NT2/D1 (cell line): ENCODE data around the gene KAZN.

Source experiments
- SUZ12 ChIP-seq: IDR thresholded peaks from 2 replicates; pipeline ENCODE4 v1.6.1; 2011; ENCODE audit not compliant: insufficient read length, insufficient read depth; ENCODE audit errors: extremely low read depth
- YY1 ChIP-seq: IDR thresholded peaks from 2 replicates; pipeline ENCODE4 v1.6.1; 2011; ENCODE audit not compliant: insufficient read length, insufficient read depth
- ZNF274 ChIP-seq: IDR thresholded peaks from 2 replicates; pipeline ENCODE4 v1.6.1; 2011; ENCODE audit warnings: mild to moderate bottlenecking, low read depth, low read length

DNA sequence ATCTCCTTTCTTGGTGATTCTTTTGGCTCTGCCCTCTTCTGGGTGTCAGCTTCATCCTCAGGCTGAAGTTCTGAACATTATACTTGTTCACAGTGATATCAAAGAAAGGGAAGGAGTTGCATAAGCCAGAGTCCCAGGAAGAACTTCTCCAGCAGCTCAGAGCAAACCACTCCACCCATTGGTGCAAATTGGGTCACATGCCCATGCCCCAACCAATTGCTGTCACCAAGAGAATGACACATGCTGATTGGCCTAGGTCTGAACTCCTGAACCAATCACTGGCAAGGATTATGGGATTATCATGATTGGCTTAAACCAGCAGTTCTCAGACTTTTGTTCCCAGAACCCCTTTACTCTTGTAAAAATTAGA lies 298.6 kb downstream of the KAZN start:
- TF ChIP-seq ZNF274: no peak
- TF ChIP-seq YY1: no peak
- TF ChIP-seq SUZ12: no peak
